HG02870 (cell line): ENCODE results near the gene SRRT.

Experiments
- ATAC-seq: cut with Tn5 transposase; IDR thresholded peaks from one replicate; pipeline ENCODE4 v1.9.1; 2021; ENCODE audit warnings: mild to moderate bottlenecking, moderate library complexity; ENCODE audit not compliant: unreplicated experiment

Gene SRRT

GRCh38 chr7:100880645-100881044, 5.7 kb downstream of the SRRT start:
- ATAC-seq, result no peak

GRCh38 chr7:100881136-100881535, 6.2 kb downstream of the SRRT start:
- no peak for ATAC-seq

GRCh38 chr7:100882201-100882600, 7.3 kb downstream of the SRRT start:
- ATAC-seq, result no peak

GRCh38 chr7:100882785-100883526, 8.1 kb downstream of the SRRT start:
- ATAC-seq, result no peak

GRCh38 chr7:100884736-100885439, 10.0 kb downstream of the SRRT start:
- no peak for ATAC-seq

- no peak for ATAC-seq
These were observed 10.7 kb downstream of the SRRT start for GRCh38 chr7:100885440-100886141.

- ATAC-seq, result no peak
These were observed 11.4 kb downstream of the SRRT start for GRCh38 chr7:100886142-100886935.

- ATAC-seq, result no peak
These were observed 12.1 kb downstream of the SRRT start for GRCh38 chr7:100886936-100887515.

- ATAC-seq, result no peak
These were observed 12.8 kb downstream of the SRRT start for GRCh38 chr7:100887516-100888290.

GRCh38 chr7:100888291-100888987, 13.5 kb downstream of the SRRT start:
- ATAC-seq, result no peak

GRCh38 chr7:100888988-100889750, 14.3 kb downstream of the SRRT start, which contains the start of gene UFSP1:
TSS of gene UFSP1 (minus strand) at chr7:100889715. CDS start at chr7:100889271, 444 bp downstream.
- peak; percentile 22 for ATAC-seq

GRCh38 chr7:100890653-100891567, 16.0 kb downstream of the SRRT start:
- no peak for ATAC-seq

GRCh38 chr7:100891568-100892247, 16.8 kb downstream of the SRRT start:
- ATAC-seq, result no peak

GRCh38 chr7:100892364-100893317, 17.7 kb downstream of the SRRT start:
- ATAC-seq, result no peak

- no peak for ATAC-seq
These were observed 18.5 kb downstream of the SRRT start for GRCh38 chr7:100893318-100893895.
